ENCODE results near the gene SMOC2.
"Not testable (repeated sequence)": the region's sequence is repeated elsewhere in the genome, so short reads cannot be mapped to it uniquely, and the experiment has no call there.

Gene SMOC2

GRCh38 chr6:168538188-168538891, 97.4 kb downstream of the SMOC2 start:
- DNase-seq (ENCODE audit: low read depth in 2 of 2): not testable (repeated sequence)

DNA sequence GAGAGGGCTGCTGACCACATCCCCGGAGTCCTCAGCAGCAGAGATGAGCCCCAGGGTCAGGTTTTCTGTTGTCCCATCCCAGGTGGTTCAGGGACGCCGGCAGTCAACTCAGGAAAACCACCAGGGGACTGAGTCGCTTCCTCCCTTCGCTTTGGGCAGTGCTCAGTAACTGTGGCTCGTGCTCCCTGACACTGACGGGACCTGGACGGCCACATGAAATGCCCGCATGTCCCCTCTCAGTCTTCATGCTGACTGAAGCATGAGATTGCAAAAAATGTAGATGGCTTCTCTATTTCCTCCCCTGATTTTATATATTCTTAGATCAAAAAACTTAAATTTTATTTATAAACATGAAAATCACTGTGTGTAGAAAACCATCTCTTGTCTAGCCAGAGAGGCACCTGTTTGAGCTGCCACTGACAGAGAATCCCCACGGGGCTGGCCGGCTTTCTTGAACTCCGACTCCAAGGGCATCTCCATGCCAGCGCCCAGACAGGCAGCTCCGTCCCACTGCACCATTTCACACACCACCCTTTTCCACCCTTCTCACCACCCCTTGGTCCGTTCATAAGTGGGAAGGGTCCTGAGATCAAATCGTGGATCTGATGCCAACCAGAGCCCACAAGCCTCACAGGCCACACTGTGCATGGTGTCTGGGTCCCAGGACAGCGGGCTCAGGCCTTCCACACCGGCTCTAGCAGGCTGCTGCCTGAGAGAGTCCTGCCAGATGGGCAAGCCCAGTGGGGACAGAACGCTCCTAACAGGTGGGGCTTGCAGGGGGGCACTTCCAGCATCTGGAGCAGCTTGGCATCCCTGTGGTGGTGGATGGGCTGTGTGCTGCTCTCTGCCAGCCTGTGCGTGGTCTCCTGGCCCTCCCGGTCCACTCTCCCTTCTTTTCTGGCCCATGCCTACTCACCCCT, 98.2 kb downstream of the SMOC2 start:
- no peak for DNase-seq (ENCODE audit: low read depth in 2 of 2)

DNA sequence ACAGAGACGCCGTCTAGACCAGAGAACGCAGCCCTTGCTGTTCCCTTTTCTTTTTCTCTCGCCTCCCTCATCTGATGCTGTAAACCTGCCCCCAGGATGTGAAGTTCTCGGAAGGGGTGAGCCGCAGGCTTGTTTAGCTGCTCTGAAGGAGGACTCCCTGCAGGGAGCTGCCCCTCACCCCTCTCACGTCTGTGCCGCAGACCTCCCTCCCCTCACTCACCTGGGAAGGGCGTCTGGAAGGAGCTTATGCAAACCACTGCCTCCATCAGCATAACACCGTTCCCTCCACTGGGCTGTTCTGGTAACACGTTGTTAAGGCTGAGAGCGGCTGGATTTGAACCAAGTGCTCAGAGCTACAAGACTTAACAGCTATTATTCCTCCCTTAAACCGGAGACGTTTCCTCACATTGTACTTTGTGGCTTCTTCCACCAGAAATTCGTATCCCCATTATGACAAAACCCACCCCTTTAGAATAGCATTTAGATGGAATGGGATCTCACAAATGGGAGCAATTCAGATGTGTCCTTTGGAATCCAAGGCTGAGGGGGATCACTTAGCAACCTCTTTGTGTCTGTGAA, 99.8 kb downstream of the SMOC2 start:
- DNase-seq (ENCODE audit: low read depth in 2 of 2): no peak

GRCh38 chr6:168541307-168541706, 100.3 kb downstream of the SMOC2 start:
- DNase-seq (ENCODE audit: low read depth in 2 of 2): no peak

DNA sequence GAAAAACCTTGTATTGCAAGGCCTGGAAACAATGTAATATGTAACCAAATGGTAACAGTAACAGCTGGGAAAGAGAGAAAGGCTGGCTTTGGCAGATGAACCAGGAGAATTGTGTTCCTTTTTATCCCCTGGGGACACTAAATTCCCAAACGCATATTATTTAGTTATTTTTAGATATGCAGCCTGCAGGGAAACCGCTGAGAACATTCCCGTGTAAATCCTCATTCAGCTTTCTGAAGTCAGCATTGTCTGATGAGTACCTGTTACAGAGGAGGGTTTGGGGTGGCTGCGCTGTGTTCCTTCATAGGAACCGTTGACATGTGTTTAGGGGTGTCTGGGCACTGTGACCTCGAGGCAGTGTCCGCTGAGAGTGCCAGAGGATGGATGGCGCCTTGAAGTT, 101.3 kb downstream of the SMOC2 start:
- DNase-seq (ENCODE audit: low read depth in 2 of 2): no peak

DNA sequence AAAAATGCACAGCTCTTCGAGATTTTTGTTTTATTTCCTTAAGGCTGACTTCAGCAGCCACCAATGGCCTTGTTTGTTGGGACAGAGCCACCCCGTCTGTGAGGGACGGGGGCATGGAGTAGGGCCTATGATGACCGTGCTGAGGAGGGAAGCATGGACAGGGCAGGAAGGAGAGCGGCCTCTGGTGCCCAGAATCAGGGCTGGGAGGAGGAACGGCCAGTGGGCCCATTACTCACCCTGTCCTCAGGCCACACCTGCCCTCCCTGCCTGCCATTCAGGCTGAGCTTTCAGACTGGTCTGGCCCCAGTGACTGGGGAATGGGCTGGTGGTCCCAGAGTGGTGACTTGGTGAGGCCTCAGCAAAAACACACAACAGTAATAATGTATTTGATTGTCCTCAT, 104.4 kb downstream of the SMOC2 start:
- DNase-seq (ENCODE audit: low read depth in 2 of 2): no peak

DNA sequence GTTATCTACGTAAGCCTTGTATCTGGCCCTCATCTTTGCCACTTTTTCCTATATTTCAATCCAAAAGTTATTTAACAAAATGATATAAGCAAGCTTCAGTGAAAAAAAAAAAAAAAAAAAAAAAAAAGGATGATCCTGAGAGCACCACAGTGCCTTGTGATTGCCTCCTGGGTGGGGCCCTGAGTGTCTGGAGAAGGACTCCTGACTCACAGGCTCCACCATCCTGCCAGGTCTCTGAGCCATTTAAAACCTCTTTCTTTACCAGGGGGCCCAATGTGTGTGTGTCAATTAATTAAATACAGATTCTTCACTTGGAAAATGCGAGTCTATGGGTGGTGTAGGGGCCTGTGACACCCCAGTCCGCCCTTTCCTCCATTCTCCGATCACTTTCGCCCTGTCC, 105.2 kb downstream of the SMOC2 start:
- no peak for DNase-seq (ENCODE audit: low read depth in 2 of 2)

DNA sequence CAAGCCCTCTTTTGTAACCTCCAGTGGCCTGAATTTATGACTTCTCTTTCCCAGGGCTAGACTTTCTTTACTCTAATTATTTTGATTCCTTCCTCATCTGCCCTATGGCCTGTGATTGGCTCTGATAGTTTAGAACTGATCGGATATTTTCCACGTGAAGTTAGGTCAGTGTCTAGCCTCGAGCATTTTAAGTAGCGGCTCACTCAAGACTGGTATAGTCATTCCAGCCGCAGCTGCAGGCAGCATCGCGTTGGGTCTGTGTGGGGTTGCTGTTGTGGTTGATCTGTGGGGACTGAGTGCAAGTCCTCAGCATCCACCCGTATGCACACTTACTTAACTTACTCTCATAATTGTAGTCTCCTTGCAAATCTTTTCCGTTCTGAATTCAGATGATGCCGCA, 105.7 kb downstream of the SMOC2 start:
- no peak for DNase-seq (ENCODE audit: low read depth in 2 of 2)

DNA sequence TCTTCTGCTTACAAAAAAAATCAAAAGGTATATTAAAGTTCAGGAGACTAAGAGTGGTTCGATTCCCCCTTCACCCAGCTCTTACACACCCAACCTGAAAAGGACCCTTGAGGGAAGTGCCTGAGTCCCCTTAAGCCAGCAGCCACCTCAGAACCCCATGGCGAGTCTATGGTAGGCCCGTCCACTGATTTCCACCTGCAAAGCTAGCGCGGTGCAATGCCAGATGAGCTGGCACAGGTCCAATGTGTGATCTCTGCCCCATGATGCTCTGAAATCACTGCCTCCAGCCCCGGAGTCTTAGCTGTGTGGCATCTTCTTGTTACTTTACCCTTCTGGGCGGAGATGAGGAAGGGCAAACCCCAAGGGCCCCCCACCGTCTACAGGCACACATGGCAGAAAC, 109.3 kb downstream of the SMOC2 start:
- DNase-seq (ENCODE audit: low read depth in 2 of 2): no peak

- no peak for DNase-seq (ENCODE audit: low read depth in 2 of 2)
Measured at GRCh38 chr6:168554472-168554871, 113.5 kb downstream of the SMOC2 start.

DNA sequence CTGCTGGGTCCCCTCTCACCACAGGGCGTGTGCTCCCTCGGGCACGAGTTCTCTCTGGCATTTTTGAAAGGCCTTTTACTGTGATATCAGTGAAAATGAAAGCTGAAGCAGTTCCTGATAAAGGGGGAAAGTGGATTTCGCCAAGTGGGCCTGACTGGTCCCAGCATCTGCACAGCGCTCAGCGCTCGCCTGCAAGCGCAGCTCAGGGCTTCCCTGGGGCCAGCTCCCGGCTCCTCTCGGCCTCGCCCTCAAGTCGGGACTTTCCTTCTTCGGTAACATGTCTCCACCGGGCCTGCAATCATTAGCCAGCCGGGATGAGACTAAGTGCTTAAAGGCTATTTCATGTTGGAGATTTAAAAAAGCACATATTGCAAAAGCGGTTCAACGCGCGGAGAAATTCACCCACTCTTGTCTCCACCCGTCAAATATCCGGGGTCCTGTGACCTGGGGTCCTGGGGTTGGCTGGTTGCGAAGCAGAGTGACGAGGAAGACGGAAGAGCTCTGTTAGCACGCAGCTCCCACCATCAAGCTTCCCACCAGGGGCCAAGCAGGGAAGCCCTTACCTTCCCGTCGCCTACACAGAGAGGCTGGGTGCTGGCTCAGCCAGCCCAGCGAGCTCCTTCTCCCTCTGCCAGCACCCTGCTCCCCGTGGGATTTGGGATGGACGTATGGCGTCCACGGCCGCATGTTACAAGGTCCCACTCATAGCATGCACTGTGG, 114.1 kb downstream of the SMOC2 start:
- DNase-seq (ENCODE audit: low read depth in 2 of 2): no peak

GRCh38 chr6:168555618-168556273, 114.8 kb downstream of the SMOC2 start:
- DNase-seq (ENCODE audit: low read depth in 2 of 2): no peak

DNA sequence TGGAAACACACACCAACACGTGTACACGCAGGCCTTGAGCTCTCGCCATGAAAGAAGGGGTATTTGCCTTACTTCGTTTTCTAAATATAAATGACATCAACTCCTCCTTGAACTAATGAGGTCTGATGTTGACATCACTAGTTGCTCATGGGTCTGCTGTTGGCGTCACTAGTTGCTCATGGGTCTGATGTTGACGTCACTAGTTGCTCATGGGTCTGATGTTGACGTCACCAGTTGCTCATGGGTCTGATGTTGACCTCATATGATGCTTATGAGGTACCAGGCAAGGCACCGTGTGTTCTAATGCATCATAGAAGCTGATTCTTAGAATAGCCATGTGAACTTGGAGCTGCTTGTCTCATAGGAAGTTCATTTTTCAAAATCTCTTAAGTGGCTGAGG, 116.5 kb downstream of the SMOC2 start:
- DNase-seq (ENCODE audit: low read depth in 2 of 2): no peak

DNA sequence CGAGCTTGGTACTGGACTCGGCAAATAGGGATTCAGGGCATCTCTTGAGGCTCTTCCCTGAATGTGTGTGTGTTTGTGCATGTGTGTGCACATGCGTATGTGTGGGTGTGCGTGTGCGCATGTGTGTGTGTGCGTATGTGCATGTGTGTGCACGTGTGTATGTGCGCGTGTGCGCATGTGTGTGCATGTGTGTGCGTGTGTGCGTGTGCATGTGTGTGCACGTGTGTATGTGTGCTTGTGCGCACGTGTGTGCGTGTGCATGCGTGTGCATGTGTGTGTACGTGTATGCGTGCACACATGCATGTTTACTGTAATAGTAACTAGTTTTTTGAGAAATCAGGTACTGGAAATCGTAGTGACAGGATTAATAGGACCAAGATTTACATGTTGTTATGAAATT, 117.7 kb downstream of the SMOC2 start:
- no peak for DNase-seq (ENCODE audit: low read depth in 2 of 2)

- no peak for DNase-seq (ENCODE audit: low read depth in 2 of 2)
Measured at GRCh38 chr6:168559574-168560098, 118.7 kb downstream of the SMOC2 start.

- no peak for DNase-seq (ENCODE audit: low read depth in 2 of 2)
Measured at GRCh38 chr6:168560126-168560525, 119.1 kb downstream of the SMOC2 start.

GRCh38 chr6:168562576-168563151, 121.7 kb downstream of the SMOC2 start:
- DNase-seq (ENCODE audit: low read depth in 2 of 2): no peak

GRCh38 chr6:168563656-168564055, 122.7 kb downstream of the SMOC2 start:
- DNase-seq (ENCODE audit: low read depth in 2 of 2): no peak

DNA sequence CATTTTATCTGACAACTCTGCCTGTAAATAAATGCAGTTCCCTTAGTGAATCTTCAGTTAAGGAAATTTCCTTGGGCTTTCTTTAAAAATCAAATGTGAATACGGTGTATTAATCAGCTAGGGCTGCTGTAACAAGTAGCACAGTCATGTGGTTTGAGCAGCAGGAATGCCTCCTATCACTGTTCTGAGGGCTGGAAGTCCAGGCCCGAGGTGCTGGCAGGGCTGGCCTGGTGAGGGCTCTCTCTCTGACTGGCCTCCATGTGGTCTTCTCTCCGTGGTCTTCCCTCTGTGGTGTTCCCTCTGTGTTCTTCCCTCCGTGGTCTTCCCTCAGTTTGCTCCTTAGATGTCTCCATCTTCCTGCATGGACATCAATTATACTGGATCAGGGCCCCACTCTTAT, 124.1 kb downstream of the SMOC2 start:
- DNase-seq (ENCODE audit: low read depth in 2 of 2): no peak

- DNase-seq (ENCODE audit: low read depth in 2 of 2): no peak
Measured at GRCh38 chr6:168570211-168570610, 129.2 kb downstream of the SMOC2 start.

DNA sequence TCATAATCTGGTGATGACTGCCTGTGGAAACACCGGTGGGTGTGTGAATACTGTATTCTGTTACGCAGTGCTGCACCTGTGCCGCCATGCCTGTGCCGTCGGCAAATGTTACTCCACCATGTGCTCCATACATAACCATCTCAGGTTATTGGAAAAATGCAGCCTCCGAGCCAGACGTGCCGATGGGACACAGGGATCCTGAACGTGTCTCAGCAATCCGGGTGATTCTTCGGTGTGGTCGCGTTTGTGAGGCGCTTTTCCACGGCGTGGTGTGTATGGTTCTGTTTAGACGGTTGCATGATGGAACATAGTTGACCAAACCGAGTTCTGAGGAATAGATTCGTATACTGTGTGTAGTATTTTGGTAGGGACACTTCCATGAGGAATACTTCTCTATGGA, 130.3 kb downstream of the SMOC2 start:
- DNase-seq (ENCODE audit: low read depth in 2 of 2): no peak
